ENCODE measurements around the gene POU5F2. TPM values are rescaled to one million over a fixed set of nuclear protein-coding genes. Genes with fewer than 3 reads are reported as not detected.

POU5F2 gene
- total RNA-seq, 1 experiment from 2014 or later = 1.1 TPM

DNA sequence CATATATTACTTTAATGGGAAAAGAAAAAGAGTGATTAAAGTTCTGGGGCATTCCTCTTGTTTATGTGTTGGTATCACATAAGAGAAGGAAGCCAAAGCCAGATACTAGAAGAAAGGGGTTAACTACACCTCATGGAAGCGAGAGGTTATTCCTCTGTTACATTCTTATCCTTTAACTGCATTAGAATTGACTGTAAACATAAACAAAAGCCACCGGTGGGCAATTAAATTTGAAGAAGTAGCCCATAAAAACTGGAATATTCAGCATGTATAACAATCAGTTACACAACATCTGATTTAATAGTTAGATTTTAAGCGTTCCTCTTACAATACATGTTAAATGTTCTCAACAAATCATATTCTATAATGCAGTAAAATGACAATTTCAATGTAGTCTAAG is 18.8 kb downstream of the POU5F2 start:
- Histone ChIP-seq H3K36me3 (ENCODE audit: low read depth) (no peaks in the 10 kb centered on the region), H3K79me2 (ENCODE audit: low read depth) (no peaks in the 10 kb centered on the region), H3K4me1 (replicated peaks; ENCODE audit: insufficient read depth) (no peaks in the 10 kb centered on the region), H3K27me3 (ENCODE audit: insufficient read depth, low read depth) (no peaks in the 10 kb centered on the region), H4K20me1 (ENCODE audit: insufficient read depth) (no peaks in the 10 kb centered on the region), H3F3A (ENCODE audit: insufficient read depth, low read depth) (no peaks in the 10 kb centered on the region), H2AFZ (no peak overlapping the region), H3K9me2 (ENCODE audit: insufficient read depth) (no peaks in the 10 kb centered on the region), H3K4me2 (no peak overlapping the region), H3K27ac (no peak overlapping the region), H3K9me3 (ENCODE audit: insufficient read depth, low read depth) (no peaks in the 10 kb centered on the region), H3K4me3 (no peak overlapping the region)
- intact Hi-C loops (cut with micrococcal nuclease; ENCODE audit: unreplicated experiment) = no loop called here
- no peak for DNase-seq
- TF ChIP-seq CTCF (conservative IDR thresholded peaks at IDR 0.05) (no peak), EZH2 (IDR thresholded peaks at IDR 0.05; ENCODE audit: low read depth) (no peak)
- ChIA-PET CTCF (interaction anchor here (0.7 kb wide), 1 partner anchor 71 kb away, joined by 3 read pairs; no protein-coding TSS in a partner anchor), POLR2A (ENCODE audit: unreplicated experiment) (no interaction called here)
- no TSS peak for BruUV-seq (replicated peaks)

DNA sequence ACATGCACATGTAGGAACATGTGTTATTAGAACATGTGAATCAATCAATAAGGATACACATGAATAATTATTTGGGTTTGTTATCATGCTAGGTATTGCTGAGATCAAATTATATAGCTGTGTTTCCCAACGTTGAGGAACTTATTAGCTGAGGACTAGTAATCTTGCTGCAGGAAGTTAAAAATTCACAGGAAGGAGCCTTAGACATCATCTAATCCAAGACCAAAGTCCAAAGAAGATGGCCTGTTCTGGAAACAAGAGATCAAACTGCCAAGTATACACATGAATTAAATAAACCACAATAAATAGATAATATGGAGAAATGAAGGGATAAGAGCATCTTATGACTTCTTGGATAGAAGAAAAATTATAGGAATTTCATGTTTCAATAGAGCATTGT is 19.9 kb downstream of the POU5F2 start:
- H3K4me2 ChIP-seq = no peak overlapping the region
- no peak overlapping the region for H3K4me3 ChIP-seq
- no peak for TF ChIP-seq CTCF (conservative IDR thresholded peaks at IDR 0.05)
- TF ChIP-seq EZH2 (IDR thresholded peaks at IDR 0.05; ENCODE audit: low read depth) = no peak
- DNase-seq = no peak
- POLR2A ChIA-PET (ENCODE audit: unreplicated experiment) = no interaction called here
- no peaks in the 10 kb centered on the region; the same call in 1 of the 2 replicates for H3F3A ChIP-seq (ENCODE audit: insufficient read depth, low read depth)
- no peaks in the 10 kb centered on the region for H3K9me3 ChIP-seq (ENCODE audit: insufficient read depth, low read depth)
- CTCF ChIA-PET = no interaction called here
- H2AFZ ChIP-seq = no peak overlapping the region
- H4K20me1 ChIP-seq (ENCODE audit: insufficient read depth) = no peaks in the 10 kb centered on the region
- BruUV-seq (replicated peaks) = no TSS peak
- no peak overlapping the region for H3K27ac ChIP-seq
- intact Hi-C loops (cut with micrococcal nuclease; ENCODE audit: unreplicated experiment) = no loop called here
- H3K79me2 ChIP-seq (ENCODE audit: low read depth) = no peaks in the 10 kb centered on the region
- H3K4me1 ChIP-seq (replicated peaks; ENCODE audit: insufficient read depth) = no peaks in the 10 kb centered on the region
- H3K9me2 ChIP-seq (ENCODE audit: insufficient read depth) = no peaks in the 10 kb centered on the region
- H3K36me3 ChIP-seq (ENCODE audit: low read depth) = no peaks in the 10 kb centered on the region
- H3K27me3 ChIP-seq (ENCODE audit: insufficient read depth, low read depth) = no peaks in the 10 kb centered on the region

- BruUV-seq (replicated peaks) = no TSS peak
- Histone ChIP-seq H3K4me3 (no peak overlapping the region), H4K20me1 (ENCODE audit: insufficient read depth) (no peaks in the 10 kb centered on the region), H3K27me3 (ENCODE audit: insufficient read depth, low read depth) (no peaks in the 10 kb centered on the region), H3K79me2 (ENCODE audit: low read depth) (no peaks in the 10 kb centered on the region), H3K27ac (no peak overlapping the region), H3F3A (ENCODE audit: insufficient read depth, low read depth) (no peaks in the 10 kb centered on the region; the same call in 1 of the 2 replicates), H3K4me1 (replicated peaks; ENCODE audit: insufficient read depth) (no peaks in the 10 kb centered on the region), H3K9me3 (ENCODE audit: insufficient read depth, low read depth) (no peaks in the 10 kb centered on the region), H2AFZ (no peak overlapping the region), H3K4me2 (no peak overlapping the region), H3K36me3 (ENCODE audit: low read depth) (no peaks in the 10 kb centered on the region), H3K9me2 (ENCODE audit: insufficient read depth) (no peaks in the 10 kb centered on the region)
- POLR2A ChIA-PET (ENCODE audit: unreplicated experiment) = no interaction called here
- TF ChIP-seq CTCF (conservative IDR thresholded peaks at IDR 0.05) = no peak
- no peak for TF ChIP-seq EZH2 (IDR thresholded peaks at IDR 0.05; ENCODE audit: low read depth)
- intact Hi-C loops (cut with micrococcal nuclease; ENCODE audit: unreplicated experiment) = no loop called here
- CTCF ChIA-PET = no interaction called here
- no peak for DNase-seq
Measured at GRCh38 chr5:93721071-93721470, 20.3 kb downstream of the POU5F2 start.

Data from PC-9 (cell line).